Mucosa of descending colon (tissue), 3 donors: ENCODE data around the gene TOM1. TPM values are rescaled to one million over a fixed set of nuclear protein-coding genes. Genes with fewer than 3 reads are reported as not detected.

Experiments used
- ATAC-seq: fragments of 200-7000 bp; cut with Tn5 transposase; one replicate; pipeline ENCODE4 v1.9.1; 2020; ENCODE audit warnings: mild to moderate bottlenecking, moderate library complexity
- DNase-seq, 3 donors: peaks; one replicate each; pipeline ENCODE4 v3.0.0-alpha.2; 2020
- H3K36me3 ChIP-seq: fragments of 200-600 bp; one replicate; pipeline ENCODE4 v1.8.0; 2021; ENCODE audit warnings: low read depth, mild to moderate bottlenecking
- H3K4me1 ChIP-seq: fragments of 200-600 bp; one replicate; pipeline ENCODE4 v1.8.0; 2021; ENCODE audit warnings: low read depth, mild to moderate bottlenecking
- H3K4me3 ChIP-seq: fragments of 200-600 bp; one replicate; pipeline ENCODE4 v1.8.0; 2021; ENCODE audit warnings: mild to moderate bottlenecking
- H3K9me3 ChIP-seq: fragments of 200-600 bp; one replicate; pipeline ENCODE4 v1.8.0; 2021; ENCODE audit warnings: mild to moderate bottlenecking
- intact Hi-C, 2 donors: fragments of 100-400 bp; cut with DNase I in 1 of 2; cut with micrococcal nuclease in 1 of 2; formaldehyde crosslinking; loops; one replicate each; pipeline versions ENCODE4 v1.11.0 to v1.11.1; 2022; cut with DNase I, micrococcal nuclease
- total RNA-seq, 3 donors: library from RNA; stranded (reverse); fragmentation: NEBNext Ultra II Directional in 2 of 3; extraction: Animal tissue kit (Norgen Biotek cat#: 25700) in 2 of 3; gene quantifications; one replicate each; pipeline versions ENCODE4 v1.2.1 to v1.2.4, GENCODE V29; 2021 to 2023
- TF ChIP-seq, protein P1 (sequence below): fragments of 200-600 bp; IDR thresholded peaks from one replicate; pipeline ENCODE4 v1.8.0; 2022; ENCODE audit warnings: antibody characterized with exemption, mild to moderate bottlenecking
- donor health status: DM: no; HTN: no; CAD: no; lungs with moderate emphysema.
- donor health status: DM: no; HTN: no; CAD: no.
- donor health status: DM: no; HTN: yes; CAD: no.

TOM1 gene
- total RNA-seq, 3 donors from 2014 or later: 59.8 to 74.7 (median 60.2) TPM

DNA sequence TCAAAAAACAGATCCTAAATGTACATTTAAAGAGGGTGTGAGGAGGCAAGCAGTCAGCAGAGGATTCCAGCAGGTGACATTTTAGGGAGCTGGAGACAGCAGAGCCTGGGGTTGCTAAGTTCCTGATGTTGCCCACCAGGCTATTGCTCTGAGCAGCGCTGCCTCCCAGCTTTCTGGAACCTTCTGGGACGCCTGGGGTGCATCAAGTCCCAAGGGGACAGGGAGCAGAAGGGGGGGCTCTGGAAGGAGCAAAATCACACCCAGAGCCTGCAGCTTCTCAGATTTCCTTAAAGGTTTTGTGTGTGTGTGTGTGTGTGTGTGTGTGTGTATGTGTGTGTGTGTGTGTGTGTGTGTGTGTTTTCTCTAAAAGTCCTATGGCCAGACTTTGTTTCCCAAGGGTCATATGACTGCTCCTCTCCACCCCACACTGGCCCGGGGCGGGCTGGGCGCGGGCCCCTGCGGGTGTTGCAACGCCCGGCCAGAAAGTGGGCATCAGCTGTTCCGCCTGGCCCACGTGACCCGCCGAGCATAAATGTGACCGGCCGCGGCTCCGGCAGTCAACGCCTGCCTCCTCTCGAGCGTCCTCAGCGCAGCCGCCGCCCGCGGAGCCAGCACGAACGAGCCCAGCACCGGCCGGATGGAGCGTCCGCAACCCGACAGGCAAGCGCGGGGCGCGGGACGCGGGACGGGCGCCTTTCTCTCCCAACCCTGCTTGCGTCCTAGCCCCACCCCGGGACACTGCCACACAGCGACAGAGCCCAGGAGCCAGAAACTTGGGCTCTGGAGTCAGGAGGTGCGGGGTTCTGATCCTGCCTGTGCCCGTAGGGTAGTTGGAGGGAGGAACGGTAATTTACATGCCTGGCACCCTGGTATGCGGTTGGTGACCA lies 81.1 kb downstream of the TOM1 start, which contains the start of gene HMOX1:
TSS of gene HMOX1 (plus strand) at position 560 of the 887 bp plus-strand sequence. CDS start at position 638, 78 bp downstream.
- intact Hi-C loops: no loop called here
- DNase-seq (peak; percentile 92 to 95 (median 94)), ATAC-seq (peak; percentile 79)
- Histone ChIP-seq H3K36me3 (no peaks in the 10 kb centered on the region), H3K4me1 (peaks cover 46% of the 10 kb centered on the region), H3K4me3 (peak within 1 kb of the TSS; percentile 29), H3K9me3 (no peaks in the 10 kb centered on the region)
- TF ChIP-seq, protein P1, sequence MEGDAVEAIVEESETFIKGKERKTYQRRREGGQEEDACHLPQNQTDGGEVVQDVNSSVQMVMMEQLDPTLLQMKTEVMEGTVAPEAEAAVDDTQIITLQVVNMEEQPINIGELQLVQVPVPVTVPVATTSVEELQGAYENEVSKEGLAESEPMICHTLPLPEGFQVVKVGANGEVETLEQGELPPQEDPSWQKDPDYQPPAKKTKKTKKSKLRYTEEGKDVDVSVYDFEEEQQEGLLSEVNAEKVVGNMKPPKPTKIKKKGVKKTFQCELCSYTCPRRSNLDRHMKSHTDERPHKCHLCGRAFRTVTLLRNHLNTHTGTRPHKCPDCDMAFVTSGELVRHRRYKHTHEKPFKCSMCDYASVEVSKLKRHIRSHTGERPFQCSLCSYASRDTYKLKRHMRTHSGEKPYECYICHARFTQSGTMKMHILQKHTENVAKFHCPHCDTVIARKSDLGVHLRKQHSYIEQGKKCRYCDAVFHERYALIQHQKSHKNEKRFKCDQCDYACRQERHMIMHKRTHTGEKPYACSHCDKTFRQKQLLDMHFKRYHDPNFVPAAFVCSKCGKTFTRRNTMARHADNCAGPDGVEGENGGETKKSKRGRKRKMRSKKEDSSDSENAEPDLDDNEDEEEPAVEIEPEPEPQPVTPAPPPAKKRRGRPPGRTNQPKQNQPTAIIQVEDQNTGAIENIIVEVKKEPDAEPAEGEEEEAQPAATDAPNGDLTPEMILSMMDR: no peak

DNA sequence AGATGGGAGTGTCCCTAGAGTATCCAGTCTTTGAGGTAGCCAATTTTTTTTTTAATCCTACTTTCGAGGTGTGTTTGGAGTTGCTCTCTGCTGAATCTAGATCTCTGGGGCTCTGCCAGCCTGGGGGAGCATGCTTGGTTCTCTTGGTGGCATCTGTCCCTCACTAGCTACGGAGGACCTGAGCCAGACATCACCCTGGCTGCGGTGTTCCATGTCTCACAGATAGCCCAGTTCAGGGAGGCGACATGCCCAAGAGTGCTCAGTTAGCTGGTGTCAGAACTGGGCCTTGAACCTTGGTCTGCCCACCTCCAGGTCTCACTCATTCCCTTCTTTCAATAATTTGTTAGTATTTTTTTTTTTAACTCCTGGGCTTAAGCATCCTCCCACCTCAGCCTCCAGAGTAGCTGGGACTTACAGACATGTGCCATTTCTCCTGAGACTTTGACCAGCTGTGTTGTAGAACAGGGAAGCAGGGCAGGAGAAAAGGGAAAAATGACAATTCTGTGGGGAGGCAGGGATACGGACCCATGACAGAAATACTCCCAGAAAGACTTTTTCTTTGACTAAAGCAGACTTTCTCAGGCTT lies 81.8 kb downstream of the TOM1 start:
- Histone ChIP-seq H3K4me1 (peaks cover 42% of the 10 kb centered on the region), H3K9me3 (no peaks in the 10 kb centered on the region), H3K36me3 (no peaks in the 10 kb centered on the region), H3K4me3 (peak overlapping the region; percentile 29)
- ATAC-seq (no peak), DNase-seq (peak in 1 of 3 donors; percentile 38)
- TF ChIP-seq, protein P1: no peak
- intact Hi-C loops: no loop called here

DNA sequence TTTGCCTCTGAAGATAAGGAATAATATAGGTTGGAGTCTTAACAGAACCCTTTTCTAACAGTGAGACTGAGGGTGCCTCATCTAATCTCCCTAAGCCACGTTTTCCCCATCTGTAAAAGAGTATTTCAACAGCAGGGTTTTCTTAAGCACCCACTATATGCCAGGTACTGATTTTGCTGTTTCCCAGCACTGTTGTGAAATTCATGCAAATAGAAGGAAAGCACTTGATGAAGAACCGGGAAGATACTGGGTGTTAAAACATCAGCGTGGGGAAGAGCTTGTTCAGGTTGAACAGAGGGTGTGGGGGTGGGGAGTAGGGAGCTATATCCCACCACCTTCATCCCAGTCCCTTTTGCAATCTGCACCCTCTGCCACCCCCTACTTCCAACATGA lies 84.0 kb downstream of the TOM1 start:
- DNase-seq: no peak
- no peak for ATAC-seq
- peaks cover 21% of the 10 kb centered on the region for H3K4me1 ChIP-seq
- intact Hi-C loops: no loop called here
- TF ChIP-seq, protein P1: no peak
- H3K36me3 ChIP-seq: no peaks in the 10 kb centered on the region
- H3K9me3 ChIP-seq: no peaks in the 10 kb centered on the region
- no peak overlapping the region for H3K4me3 ChIP-seq

DNA sequence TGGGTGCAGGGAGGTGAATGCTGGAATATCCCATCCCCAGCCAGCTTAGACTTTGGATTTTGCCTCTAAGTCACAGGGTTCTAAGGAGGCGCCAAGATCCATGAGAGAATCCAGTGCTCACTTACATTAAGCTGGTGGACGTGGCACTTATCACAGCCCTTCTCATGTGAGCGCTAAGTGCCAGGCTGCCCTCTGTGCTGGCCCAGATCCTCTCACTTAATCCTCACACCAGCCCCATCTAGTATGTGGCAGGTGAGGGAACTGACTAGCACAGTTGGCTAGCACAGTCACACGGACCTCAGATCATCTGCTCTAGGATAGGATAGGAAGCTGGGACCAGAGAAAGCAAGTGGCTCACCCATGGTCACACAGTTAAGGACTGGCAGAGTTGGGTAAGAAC lies 84.8 kb downstream of the TOM1 start:
- TF ChIP-seq, protein P1: no peak
- intact Hi-C loops: no loop called here
- Histone ChIP-seq H3K4me3 (no peak overlapping the region), H3K9me3 (no peaks in the 10 kb centered on the region), H3K4me1 (peaks cover 19% of the 10 kb centered on the region), H3K36me3 (no peaks in the 10 kb centered on the region)
- DNase-seq (no peak), ATAC-seq (no peak)

DNA sequence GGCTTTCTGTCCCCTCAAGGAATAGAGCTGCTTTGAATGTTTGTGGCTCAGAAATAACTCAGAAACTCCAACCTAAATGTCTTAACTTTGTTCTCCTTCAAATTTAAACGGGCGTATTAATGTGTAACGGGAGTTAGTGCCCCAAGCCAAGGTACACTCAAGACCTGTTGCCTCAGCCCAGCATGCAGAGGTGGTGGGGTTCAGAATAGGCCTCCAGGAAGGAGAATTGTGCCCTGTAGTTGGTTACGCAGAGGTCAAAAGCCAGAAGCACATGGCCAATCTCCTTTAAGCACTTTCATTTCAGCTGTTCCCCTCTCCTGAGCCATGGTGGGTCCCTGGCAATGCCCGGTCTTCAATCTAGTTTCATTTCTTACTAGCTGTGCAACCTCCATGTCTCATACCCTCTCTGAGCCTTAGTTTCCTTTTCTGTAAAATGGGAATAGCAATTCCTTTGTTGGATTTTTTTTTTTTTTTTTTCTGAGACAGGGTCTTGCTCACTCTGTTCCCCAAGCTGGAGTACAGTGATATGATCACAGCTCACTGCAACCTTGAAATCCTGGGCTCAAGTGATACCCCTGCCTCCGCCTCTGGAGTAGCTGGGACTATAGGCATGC lies 85.4 kb downstream of the TOM1 start:
- no peaks in the 10 kb centered on the region for H3K9me3 ChIP-seq
- DNase-seq (peak in 1 of 3 donors; percentile 2), ATAC-seq (no peak)
- intact Hi-C loops: no loop called here
- peaks cover 14% of the 10 kb centered on the region for H3K4me1 ChIP-seq
- no peaks in the 10 kb centered on the region for H3K36me3 ChIP-seq
- H3K4me3 ChIP-seq: no peak overlapping the region
- TF ChIP-seq, protein P1: no peak
